NCI-H2227 (cell line): ENCODE results near the gene PNPLA2.

Experiments
- DNase-seq: peaks from one replicate; lab custom pipeline; 2025; ENCODE audit not compliant: unreplicated experiment; lab: John Stamatoyannopoulos, UW

PNPLA2 gene

DNA sequence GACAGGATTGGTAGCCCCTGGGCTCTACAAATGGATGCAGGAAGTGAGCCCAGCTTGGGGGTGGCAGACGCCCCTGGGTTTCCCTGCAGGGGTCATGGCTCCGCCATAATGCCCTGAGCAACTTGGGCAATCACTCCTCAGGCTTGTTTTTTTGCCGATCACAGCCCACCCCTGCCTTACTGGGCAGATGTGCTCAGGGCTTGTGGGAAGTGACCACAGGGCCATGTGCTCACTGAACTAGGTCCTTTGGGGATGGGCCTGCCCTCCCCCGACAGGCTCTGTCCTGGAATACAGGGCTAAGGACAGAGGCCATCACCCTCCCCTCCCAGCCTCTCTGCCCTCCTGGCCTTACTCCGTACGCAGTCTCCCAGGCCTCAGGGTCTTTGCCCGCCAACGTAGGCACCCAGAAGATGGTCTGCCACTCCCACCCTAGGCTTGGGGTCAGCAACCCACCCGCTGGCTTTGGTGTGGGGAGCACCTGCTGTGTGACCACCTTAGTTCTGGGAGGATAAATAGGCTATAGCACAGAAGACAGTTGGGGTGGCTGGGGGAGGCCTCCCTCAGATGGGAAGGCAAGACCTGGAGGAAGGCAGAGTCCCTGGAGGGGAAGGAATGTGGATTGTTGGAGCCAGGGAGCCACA lies 5.1 kb upstream of the PNPLA2 start:
- DNase-seq: no peak

DNA sequence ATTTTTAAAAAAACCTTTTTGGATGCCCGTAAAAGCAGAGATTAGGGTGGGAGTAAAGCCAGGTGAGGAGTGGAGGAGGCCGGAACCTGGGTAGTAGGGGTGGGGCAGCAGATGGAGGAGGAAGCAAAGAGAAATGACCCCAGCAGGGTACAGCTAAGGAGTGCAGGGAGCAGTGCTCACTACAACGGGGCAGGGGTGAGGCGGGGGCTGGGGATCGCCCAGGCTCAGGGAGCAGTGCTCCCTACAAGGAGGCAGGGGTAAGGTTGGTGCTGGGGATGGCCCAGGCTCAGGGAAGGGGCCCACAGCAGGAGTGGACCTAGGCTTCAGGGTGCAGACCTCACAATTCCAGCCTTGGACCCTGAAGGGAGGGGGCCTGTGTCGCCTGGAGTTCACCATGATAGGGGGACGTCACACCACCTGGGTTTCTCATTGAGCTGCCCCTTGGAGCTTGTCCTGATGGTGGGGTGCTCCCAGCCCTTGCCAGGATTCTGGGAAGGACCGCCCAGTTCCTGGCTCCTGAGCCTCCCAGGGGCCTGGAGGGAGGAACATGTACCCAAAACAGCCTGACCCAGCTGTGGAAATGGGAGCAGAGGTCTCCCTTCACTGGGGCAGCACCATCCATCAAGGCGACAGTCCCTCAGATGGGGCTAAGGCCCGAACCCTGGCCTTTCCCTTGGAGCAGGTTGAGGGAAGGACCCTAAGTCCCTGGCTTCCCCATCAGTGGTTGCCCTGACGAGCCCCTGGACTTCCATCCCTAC lies 2.9 kb upstream of the PNPLA2 start:
- no peak for DNase-seq

DNA sequence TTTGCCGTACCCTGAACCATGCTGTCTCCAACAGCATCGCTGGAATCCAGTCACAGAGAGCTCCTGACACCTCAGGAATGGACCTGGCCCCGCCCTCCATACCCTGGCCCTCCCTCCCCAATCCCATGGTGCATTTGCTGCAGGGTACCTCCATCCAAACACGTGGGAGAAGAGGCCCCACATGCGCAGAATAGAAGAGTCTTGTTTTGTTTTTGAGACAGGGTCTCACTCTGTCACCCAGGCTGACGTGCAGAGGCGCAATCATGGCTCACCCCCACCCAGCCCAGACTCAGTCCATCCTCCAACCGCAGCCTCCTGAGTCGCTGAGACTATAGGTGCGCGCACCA lies 2.3 kb upstream of the PNPLA2 start:
- DNase-seq: no peak

- peak; percentile 97 for DNase-seq
Measured at GRCh38 chr11:819129-819931, 616 bp downstream of the PNPLA2 start.

GRCh38 chr11:819943-820649 lies 1.4 kb downstream of the PNPLA2 start:
- peak; percentile 86 for DNase-seq

DNA sequence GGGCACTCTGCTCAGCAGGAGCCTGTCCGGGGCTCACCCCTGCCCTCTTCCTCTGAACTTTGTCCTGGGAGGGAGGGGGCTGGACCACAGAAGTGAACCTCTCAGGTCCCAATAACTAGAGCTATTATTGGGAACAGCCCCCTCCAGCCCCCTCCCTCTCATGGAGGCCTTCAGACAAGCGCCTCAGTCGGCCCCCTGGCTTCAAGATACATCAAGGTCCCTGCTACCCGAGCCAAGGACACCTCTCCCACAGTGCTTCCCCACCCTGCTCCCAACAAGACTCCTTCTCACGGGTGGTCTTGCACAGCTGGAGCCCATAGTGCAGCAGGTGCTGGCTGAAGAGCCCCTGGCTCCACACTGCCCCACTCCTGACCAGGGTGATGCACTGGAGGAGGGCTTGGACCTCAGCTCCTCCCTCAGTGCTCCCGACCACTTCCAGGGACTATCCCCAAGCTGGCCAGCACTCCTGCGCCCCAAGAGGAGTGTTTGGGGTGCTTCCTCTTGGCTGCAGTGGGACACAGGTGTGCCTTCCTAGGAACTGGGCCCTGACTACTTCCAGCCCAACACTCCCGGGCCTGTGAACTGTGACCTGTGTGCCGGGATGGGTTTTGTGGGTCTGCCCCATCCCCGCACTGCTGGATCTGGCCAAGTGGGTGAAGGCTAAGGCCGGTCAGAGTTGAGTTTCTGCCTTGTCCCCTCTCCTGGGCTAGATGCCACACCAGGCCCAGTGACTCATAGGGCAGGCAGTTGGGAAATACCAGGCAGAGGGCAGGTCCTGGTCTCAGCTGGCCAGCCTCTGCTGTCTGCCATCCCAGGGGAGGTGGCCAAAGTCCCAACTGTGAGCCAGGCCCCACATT lies 2.2 kb downstream of the PNPLA2 start:
- DNase-seq: no peak

DNA sequence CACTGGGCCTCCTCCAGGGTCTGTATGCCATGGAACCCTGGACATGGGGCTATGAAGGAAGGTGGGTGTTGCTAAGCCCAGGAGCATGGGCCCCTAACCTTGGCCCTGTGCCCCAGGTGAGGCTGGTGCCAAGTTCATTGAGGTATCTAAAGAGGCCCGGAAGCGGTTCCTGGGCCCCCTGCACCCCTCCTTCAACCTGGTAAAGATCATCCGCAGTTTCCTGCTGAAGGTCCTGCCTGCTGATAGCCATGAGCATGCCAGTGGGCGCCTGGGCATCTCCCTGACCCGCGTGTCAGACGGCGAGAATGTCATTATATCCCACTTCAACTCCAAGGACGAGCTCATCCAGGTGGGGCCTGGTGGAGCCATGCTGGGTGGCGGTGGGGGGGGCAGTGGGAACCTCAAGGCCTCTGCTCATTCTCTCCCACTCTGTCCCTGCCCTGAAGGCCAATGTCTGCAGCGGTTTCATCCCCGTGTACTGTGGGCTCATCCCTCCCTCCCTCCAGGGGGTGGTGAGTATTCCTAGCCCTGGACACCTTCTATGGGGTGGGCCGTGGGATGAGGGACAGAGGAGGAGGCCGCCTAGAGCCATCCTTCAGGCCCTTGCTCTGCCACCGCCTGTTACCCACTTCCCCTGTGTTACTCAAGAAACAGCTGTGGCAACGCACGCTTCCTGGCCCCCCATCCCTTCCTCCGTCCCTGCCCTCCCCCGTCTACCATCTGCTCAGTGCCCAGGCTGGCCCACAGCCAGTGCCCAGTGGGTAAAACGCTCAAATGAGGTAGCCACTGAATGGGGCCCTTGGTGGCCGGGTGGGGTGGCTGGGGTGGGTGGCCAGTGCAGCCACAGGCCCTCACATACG lies 3.0 kb downstream of the PNPLA2 start:
- DNase-seq: no peak

GRCh38 chr11:823441-824291 lies 5.0 kb downstream of the PNPLA2 start:
- no peak for DNase-seq

DNA sequence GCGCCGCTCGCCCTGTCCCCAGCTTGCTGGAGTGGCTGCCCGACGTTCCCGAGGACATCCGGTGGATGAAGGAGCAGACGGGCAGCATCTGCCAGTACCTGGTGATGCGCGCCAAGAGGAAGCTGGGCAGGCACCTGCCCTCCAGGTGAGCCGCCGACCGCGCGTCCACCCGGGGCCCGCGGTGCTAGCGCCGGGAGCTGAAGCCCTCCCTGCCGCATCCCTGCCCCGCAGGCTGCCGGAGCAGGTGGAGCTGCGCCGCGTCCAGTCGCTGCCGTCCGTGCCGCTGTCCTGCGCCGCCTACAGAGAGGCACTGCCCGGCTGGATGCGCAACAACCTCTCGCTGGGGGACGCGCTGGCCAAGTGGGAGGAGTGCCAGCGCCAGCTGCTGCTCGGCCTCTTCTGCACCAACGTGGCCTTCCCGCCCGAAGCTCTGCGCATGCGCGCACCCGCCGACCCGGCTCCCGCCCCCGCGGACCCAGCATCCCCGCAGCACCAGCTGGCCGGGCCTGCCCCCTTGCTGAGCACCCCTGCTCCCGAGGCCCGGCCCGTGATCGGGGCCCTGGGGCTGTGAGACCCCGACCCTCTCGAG lies 5.7 kb downstream of the PNPLA2 start:
- DNase-seq: no peak

GRCh38 chr11:824942-825341 lies 6.2 kb downstream of the PNPLA2 start:
- DNase-seq: no peak

- no peak for DNase-seq
Measured at GRCh38 chr11:825366-826226, 6.9 kb downstream of the PNPLA2 start.

DNA sequence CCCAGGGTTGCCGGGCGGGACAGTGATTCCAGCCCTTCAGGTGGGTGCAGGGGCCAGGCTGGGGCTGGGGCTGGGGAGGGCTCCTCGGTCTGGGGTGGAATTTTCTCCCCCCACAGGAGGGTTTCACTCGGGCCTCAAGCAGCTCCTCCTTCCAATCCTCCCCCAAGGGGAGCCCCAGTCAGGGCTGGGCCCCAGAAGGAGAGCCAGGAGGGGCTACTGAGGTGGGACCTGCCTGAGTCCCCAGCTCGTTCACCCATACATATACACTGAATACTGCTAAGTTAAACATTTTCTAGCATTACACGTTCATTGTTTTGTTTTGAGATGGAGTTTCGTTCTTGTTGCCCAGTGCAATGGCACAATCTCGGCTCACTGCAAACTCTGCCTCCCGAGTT lies 7.5 kb downstream of the PNPLA2 start:
- no peak for DNase-seq

- no peak for DNase-seq
Measured at GRCh38 chr11:826836-827145, 8.1 kb downstream of the PNPLA2 start.

- no peak for DNase-seq
Measured at GRCh38 chr11:827146-827896, 8.6 kb downstream of the PNPLA2 start.

GRCh38 chr11:827897-828192 lies 9.1 kb downstream of the PNPLA2 start, which contains the start of gene CRACR2B:
TSS of gene CRACR2B (plus strand) at chr11:827919. CDS start at chr11:828608, 689 bp downstream.
- no peak for DNase-seq

- DNase-seq: peak; percentile 63
Measured at GRCh38 chr11:828506-829175, 9.9 kb downstream of the PNPLA2 start.
